ENCODE measurements around the gene HNRNPC.
"Not testable (repeated sequence)": the region's sequence is repeated elsewhere in the genome, so short reads cannot be mapped to it uniquely, and the experiment has no call there.

The HNRNPC gene

GRCh38 chr14:21287168-21287567, 17.9 kb upstream of the HNRNPC start:
- TF ChIP-seq CTCF (IDR thresholded peaks at IDR 0.05) (no peak), ZFX (IDR thresholded peaks at IDR 0.05; ENCODE audit: borderline replicate concordance) (no peak)

DNA sequence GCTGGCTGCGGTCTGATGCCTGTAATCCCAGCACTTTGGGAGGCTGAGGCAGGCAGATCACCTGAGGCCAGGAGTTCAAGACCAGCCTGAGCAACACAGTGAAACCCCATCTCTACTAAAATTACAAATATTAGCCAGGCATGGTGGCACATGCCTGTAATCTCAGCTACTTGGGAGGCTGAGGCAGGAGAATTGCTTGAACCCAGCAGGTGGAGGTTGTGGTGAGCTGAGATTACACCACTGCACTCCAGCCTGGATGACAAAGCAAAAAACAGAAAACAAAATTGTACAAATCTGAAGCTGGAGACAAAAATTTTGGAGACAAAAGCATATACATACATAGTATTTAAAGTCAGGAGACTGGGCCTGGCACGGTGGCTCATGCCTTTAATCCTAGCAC, 17.3 kb upstream of the HNRNPC start:
- not testable (repeated sequence) for H3K27ac ChIP-seq

More at GRCh38 chr14:21287168-21287567, 17.9 kb upstream of the HNRNPC start:
- H3K27ac ChIP-seq, result no peak overlapping the region

GRCh38 chr14:21281917-21282316, 12.7 kb upstream of the HNRNPC start:
- H3K27ac ChIP-seq, result not testable (repeated sequence)

DNA sequence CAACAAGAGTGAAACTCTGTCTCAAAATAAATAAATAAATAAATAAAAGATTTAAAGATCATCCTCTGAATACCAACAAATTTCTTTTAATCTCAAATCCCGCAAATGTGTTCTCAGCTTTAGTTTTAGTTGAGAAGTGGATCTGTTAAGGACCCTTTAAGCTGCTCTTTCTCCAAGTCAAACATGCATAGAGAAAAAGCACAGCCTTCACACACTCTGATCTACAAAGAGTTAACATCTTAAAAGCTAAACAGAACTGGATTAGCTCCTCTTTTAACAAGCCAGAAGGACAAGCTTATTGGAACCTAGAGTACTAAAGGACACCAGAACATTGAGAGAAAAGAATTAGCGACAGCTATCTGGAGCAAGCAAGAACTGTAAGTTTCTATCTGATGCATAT, 10.5 kb upstream of the HNRNPC start, which contains the start of gene RPGRIP1:
RPGRIP1 (plus strand) TSS at position 301 of the 400 bp plus-strand sequence. CDS start 7,894 bp downstream, outside the sequence.
- TF ChIP-seq CTCF (IDR thresholded peaks at IDR 0.05) (no peak), ZFX (IDR thresholded peaks at IDR 0.05; ENCODE audit: borderline replicate concordance) (no peak)
- H3K27ac ChIP-seq, result no peak within 1 kb of the TSS

- no peak overlapping the region for H3K27ac ChIP-seq
Measured at GRCh38 chr14:21278632-21279031, 9.4 kb upstream of the HNRNPC start.

GRCh38 chr14:21275261-21275858, 6.1 kb upstream of the HNRNPC start:
- TF ChIP-seq CTCF (IDR thresholded peaks at IDR 0.05) (no peak), ZFX (IDR thresholded peaks at IDR 0.05; ENCODE audit: borderline replicate concordance) (no peak)
- no peak overlapping the region for H3K27ac ChIP-seq

More at GRCh38 chr14:21278632-21279031, 9.4 kb upstream of the HNRNPC start:
- TF ChIP-seq ZFX (IDR thresholded peaks at IDR 0.05; ENCODE audit: borderline replicate concordance) (no peak), CTCF (IDR thresholded peaks at IDR 0.05) (no peak)

- not testable (repeated sequence) for H3K27ac ChIP-seq
Measured at GRCh38 chr14:21272661-21273060, 3.4 kb upstream of the HNRNPC start.

- TF ChIP-seq ZFX (IDR thresholded peaks at IDR 0.05; ENCODE audit: borderline replicate concordance), result no peak
- no peak for TF ChIP-seq CTCF (IDR thresholded peaks at IDR 0.05)
Measured at GRCh38 chr14:21268617-21269251, 508 bp downstream of the HNRNPC start.

More at GRCh38 chr14:21268617-21269251, 508 bp downstream of the HNRNPC start:
- H3K27ac ChIP-seq, result peak overlapping the region; percentile 89

Data from 22Rv1 (cell line).